NCI-H2029 treated with DMSO at 0.1 percent for 48 hours (cell line): ENCODE data around the gene DPM3.
A peak's percentile ranks its signal among the peaks of the same experiment; 100 is the strongest.
"Not testable (repeated sequence)": the region's sequence is repeated elsewhere in the genome, so short reads cannot be mapped to it uniquely, and the experiment has no call there.

Experiments
- DNase-seq: peaks from one replicate; lab custom pipeline; 2025; lab: John Stamatoyannopoulos, UW

DPM3 gene

DNA sequence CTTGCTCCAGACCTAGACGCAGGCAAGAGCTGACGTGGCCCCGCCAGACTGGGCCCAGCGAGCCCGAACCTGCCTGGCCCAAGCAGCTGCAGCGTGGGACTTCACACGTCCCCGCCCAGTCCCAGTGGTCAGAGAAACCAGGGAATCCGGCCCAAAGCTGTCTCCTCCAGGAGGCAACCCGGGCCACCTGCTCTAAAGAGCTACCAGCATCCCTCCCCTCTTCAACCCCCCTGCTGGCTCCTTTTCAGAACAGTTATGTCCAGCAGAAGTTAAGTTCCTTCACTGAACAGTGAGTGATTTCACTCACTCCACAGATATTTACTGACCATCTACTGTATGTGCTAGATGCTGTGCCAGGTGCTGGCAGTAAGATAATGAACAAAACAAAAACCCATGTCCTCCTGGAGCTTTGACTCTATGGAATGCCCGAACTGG is 14.8 kb downstream of the DPM3 start:
- no peak for DNase-seq

DNA sequence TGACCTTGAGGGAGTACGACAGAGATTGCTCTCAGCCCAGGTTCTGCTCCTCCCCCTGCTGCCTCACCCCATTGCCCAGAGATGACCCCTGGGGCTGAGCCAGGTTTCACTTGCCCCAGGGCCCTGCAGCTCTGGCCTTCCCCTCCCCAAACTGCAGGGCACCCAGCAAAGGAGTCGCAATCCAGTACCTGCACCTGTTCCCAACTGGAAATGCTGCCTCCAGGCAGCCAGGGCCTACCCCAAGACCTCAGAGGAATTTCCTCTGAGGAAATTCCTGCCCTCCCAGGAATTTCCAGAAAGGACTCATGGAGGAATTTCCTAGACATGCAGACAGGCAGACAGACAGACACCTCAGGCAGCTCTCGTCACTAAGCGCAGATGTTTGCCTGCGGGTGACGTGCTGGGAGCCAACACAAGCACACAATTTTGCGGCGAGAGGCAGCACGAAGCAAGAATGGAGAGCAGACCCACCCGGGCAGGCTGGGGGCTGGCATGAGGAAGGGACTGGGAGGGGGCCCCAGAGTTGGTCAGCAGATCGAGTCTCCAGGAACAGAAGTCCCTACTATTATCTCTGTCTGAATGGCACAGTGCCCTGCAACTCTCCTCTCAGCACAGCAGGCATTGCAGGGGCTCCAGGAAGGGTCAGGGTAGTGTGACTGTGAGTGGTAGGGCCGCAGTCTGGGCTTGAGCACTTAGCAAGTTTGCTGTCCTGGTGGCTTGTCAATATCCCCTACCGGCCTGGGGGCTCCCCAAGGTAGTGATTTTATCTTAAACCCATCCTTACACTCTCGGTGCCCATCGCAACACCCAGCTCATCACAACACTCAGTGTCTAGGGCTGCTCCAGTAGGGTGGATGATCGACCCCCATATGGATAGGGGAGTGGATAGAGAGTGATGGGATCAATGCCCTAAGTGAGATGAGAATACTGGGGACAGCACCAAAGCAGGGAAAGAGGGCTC is 15.5 kb downstream of the DPM3 start:
- DNase-seq = no peak

- no peak for DNase-seq
Measured at GRCh38 chr1:155123801-155124200, 16.5 kb downstream of the DPM3 start.

- no peak for DNase-seq
Measured at GRCh38 chr1:155122308-155122707, 18.0 kb downstream of the DPM3 start.

- DNase-seq = no peak
Measured at GRCh38 chr1:155121249-155121648, 19.1 kb downstream of the DPM3 start.

DNA sequence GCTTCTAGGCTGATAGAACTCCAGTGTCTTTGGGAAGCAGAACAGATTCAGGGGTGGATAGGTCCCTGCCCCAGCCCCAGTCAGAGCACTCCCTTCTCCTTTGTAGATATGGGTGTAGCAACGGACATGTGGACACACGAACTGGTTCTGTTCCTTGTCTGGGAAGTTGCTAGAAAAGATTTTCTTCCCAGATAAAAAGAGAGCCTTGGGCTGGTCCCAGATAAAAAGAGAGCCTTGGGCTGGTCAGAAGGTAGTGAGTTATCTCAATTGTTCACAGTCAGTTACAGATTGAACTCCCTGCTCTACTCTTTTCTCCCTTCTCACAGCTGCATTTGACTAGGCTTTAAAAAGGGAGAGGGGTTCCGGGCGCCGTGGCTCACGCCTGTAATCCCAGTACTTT is 20.1 kb downstream of the DPM3 start:
- no peak for DNase-seq

DNA sequence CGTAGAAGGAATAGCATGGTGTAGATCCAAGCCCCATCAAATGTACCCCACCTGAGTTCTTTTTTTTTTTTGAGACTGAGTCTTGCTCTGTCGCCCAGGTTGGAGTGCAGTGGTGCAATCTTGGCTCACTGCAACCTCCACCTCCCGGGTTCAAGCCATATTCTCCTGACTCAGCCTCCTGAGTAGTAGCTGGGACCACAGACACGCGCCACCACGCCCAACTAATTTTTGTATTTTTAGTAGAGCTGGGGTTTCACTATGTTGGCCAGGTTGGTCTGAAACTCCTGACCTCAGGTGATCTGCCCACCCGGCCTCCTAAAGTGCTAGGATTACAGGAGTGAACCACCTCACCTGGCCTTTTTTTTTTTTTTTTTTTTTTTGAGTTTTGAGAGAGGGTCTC is 22.2 kb downstream of the DPM3 start:
- not testable (repeated sequence) for DNase-seq

DNA sequence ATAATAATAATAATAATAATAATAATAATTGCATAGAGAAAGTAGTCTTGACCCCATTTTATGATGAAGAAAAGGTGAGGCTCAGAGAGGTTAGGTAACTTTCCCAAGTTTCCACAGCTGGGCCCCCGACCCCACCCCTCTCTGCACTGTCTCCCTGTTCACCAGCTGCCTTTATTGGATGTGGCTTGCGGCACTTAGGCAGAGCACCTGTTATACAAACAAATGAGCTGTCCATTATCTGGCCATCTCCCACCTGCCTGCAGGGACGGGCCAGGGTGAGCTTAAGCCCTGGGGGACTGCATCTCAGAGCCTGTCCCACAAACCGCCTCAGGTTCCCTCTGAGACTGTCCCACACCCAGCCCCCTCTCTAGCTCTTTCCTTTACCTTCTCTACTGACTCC is 22.7 kb downstream of the DPM3 start:
- DNase-seq = peak; percentile 20

DNA sequence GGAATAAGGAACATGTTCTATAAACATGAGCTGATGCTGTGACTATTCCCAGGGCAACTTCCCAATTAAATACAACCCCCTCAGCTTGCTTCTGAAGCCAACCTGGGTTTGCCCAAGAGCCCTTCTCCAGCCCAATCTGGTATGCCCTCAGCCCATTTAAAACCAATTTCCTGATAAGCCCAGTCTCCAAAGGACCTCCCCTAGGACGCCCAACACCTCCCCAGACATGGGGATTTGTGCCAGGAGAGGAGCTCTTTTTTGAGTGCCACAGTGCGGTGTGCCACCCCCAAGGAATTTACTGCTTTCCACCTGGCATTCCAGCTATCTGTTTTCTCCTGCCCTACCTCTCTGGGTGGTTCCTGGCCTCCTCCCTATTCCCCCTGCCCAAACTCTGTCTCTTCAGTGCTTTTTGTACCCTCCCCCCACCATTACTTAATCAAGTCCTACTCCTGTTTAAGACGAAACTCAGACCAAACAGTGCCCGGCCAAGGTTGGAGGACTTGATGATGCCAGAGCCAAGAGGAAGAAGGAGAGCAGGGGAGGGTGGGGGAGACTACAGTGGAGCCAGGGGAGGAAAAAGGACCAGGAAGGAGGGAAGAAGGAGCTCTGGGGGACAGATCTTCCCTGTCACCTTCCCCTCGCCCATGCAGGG is 24.1 kb downstream of the DPM3 start:
- no peak for DNase-seq

DNA sequence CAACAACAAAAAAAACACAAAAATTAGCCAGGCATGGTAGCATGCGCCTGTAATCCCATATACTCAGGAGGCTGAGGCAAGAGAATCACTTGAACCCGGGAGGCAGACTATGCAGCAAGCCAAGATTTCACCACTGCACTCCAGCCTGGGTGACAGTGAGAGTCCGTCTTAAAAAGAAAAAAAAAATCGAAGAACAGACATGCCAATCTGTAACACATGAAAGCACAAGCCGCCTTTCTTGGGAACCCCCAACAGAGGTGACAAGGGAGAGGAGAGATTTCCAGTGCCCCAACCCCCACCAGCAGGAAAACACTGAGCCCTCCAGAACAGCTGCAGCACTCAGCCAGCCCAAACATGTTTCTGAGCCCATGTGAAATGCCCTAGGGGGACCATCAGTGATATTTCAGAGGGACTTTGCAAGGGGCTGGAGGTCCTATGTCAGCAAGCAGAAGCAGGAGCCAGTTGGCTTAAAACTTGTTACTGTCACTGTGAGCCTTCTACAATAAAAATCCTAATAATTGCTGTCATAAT is 26.8 kb downstream of the DPM3 start:
- no peak for DNase-seq

GRCh38 chr1:155110826-155111225 is 29.5 kb downstream of the DPM3 start:
- no peak for DNase-seq

DNA sequence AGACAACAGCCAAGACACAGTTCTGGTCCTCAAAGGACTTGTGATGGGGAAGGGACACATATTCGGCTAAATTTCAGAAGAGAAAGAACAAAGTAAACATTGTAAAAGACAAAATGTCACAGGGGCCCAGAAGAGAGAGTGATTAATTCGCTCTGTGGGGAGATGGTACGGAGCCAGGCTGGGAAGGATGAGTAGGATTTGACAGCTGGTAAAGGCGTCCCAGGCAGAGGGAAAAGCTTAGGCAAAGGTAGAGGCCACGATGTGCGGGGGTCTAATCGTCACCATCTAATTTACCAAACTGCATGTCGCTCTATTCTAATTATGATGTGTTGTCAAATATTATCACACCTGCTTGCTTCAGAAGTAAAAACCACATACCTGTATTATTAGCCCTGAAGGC is 29.9 kb downstream of the DPM3 start:
- no peak for DNase-seq

- DNase-seq = no peak
Measured at GRCh38 chr1:155108296-155108695, 32.0 kb downstream of the DPM3 start.

DNA sequence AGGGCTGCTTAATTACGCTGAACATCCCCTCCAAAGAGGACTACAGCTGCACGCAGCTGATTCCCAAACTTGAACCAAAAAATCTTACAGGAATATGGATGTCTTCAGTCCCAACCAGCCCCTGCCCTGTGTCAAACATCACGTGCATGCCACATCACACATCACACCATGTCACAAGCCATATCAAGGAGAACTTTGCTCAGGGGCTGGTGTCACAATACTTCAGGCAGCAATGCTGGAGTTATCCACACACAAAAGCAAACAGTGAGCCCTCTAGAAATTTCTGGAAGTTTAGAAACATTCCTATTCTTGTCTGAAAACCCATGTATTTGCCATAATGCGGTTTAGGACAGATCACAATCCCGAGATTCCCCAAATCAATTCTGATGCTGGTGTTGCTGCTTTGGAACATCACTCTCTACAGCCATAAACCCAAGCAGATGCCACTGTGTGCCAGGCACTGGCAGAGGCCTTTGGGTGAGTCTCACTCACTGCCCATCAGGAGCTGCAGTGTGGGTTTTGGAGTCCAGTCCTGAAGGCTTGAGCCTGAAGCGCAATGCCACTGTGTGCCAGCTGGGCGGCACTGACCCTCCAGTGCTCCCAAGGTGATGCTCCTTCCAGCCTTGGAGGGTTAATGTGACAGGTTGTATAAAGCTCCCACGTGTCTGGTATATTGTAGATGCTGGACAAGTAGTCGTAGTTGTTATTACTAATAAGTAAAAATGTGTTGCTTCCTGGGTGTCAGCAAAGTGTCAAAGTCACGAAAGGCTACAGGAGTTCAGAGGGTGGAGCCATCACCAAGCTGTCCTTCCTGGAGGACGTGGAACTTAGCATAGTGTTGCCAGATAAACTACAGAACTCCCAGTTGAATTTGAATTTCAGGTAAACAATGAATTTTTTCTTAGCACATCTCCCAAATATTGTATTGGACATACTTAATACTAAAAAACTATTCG is 32.7 kb downstream of the DPM3 start:
- DNase-seq = no peak

- DNase-seq = no peak
Measured at GRCh38 chr1:155106862-155107261, 33.5 kb downstream of the DPM3 start.

- DNase-seq = no peak
Measured at GRCh38 chr1:155105604-155106011, 34.7 kb downstream of the DPM3 start.

- DNase-seq = no peak
Measured at GRCh38 chr1:155104605-155105534, 35.5 kb downstream of the DPM3 start.

DNA sequence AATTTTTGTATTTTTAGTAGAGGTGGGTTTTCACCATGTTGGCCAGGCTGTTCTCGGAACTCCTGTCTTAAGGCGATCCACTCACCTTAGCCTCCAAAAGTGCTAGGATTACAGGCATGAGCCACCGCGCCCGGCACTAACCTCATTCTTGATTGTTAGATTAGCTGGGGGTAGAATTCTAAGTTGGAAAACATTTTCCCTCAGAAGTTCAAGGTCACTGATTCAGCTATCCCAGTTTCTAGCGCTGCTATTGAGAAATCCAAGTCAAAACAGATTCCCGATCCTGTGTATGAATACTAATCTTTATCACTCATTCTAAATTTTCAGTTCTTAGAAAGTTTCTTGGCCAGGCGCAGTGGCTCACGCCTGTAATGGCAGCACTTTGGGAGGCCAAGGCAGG is 37.0 kb downstream of the DPM3 start:
- no peak for DNase-seq

DNA sequence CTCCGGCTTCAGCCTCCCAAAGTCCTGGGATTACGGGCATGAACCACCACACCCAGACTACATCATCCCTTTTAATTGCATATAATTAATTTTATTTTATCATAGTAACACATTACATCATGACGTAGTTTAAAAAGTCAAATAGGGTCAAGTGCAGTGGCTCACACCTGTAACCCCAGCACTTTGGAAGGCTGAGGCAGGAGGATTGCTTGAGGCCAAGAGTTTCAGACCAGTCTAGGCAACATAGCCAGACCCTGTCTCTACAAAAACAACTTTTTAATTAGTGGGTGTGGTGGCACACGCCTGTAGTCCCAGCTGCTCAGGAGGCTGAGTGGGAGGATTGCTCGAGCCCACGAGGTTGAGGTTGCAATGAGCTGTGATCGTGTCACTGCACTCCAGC is 41.0 kb downstream of the DPM3 start:
- DNase-seq = no peak

DNA sequence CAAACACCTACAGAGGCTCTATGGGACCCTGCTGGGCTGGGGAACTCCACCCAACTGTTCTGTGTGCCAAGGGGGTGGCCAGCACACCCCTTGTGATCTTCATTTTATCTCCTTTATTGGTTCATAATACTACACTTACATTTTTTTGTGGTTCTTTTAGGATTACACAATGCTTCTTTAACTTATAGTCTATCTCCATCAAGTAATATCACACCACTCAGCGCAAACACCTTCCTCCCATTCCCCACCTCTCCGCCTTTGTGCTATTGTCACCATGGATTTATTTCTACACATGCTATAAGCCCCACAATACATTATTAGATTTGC is 45.7 kb downstream of the DPM3 start:
- no peak for DNase-seq
